Thoracic aorta (tissue), 2 donors: ENCODE results near the gene ABCD1. TPM values are rescaled to one million over a fixed set of nuclear protein-coding genes. Genes with fewer than 3 reads are reported as not detected.

Source experiments
- ATAC-seq: fragments of 150-250 bp; one replicate; pipeline ENCODE4 v1.8.0; 2017; ENCODE audit warnings: low read depth; ENCODE audit not compliant: insufficient number of reproducible peaks, low FRiP score
- DNase-seq: peaks from one replicate; pipeline ENCODE4 v3.0.0-alpha.2; 2020; ENCODE audit warnings: low spot score
- H3K27ac ChIP-seq, 2 donors: fragments of 200-600 bp; sonication (generic); 1 replicate in 1 of 2; 2 replicates in 1 of 2; pipeline ENCODE4 v1.5.1; 2016; ENCODE audit warnings: mild to moderate bottlenecking in 2 of 2, moderate library complexity in 2 of 2
- H3K27me3 ChIP-seq: fragments of 200-600 bp; sonication (generic); replicated peaks from 2 replicates; pipeline ENCODE4 v1.6.0; 2016; ENCODE audit warnings: mild to moderate bottlenecking; ENCODE audit not compliant: insufficient read depth
- H3K36me3 ChIP-seq: fragments of 200-600 bp; sonication (generic); one replicate; pipeline ENCODE4 v1.5.1; 2016
- H3K4me1 ChIP-seq, 2 donors: fragments of 200-600 bp; sonication (generic); 1 replicate in 1 of 2; 2 replicates in 1 of 2; pipeline versions ENCODE4 v1.5.1 to v1.6.0; 2016; ENCODE audit warnings: low read depth in 2 of 2, mild to moderate bottlenecking in 1 of 2; ENCODE audit not compliant: control insufficient read depth in 1 of 2
- H3K4me3 ChIP-seq: fragments of 200-600 bp; sonication (generic); 2 replicates; pipeline ENCODE4 v1.5.1; 2016; ENCODE audit warnings: mild to moderate bottlenecking
- H3K9me3 ChIP-seq: fragments of 200-600 bp; sonication (generic); 2 replicates; pipeline ENCODE4 v1.5.1; 2016
- CTCF ChIP-seq: fragments of 200-600 bp; sonication (generic); IDR thresholded peaks from one replicate; pipeline ENCODE4 v1.5.1; 2019; ENCODE audit warnings: antibody characterized with exemption
- total RNA-seq, 2 donors: library from RNA; depleted of rRNA; stranded (reverse); fragments of >200 nt; gene quantifications; one replicate each; pipeline versions ENCODE4 v1.1.0 to v1.2.3, GENCODE V29; 2016

Gene ABCD1
- total RNA-seq, 2 donors from 2014 or later, result 24.3 to 40.6 TPM

GRCh38 chrX:153773741-153774575 lies 49.3 kb downstream of the ABCD1 start:
- no peak overlapping the region for H3K27ac ChIP-seq
- no peaks in the 10 kb centered on the region for H3K36me3 ChIP-seq

GRCh38 chrX:153774576-153775292 lies 50.1 kb downstream of the ABCD1 start:
- TF ChIP-seq CTCF, result no peak
- H3K27me3 ChIP-seq, result no peaks in the 10 kb centered on the region
- no peaks in the 10 kb centered on the region for H3K36me3 ChIP-seq
- no peaks in the 10 kb centered on the region for H3K9me3 ChIP-seq
- no peak for ATAC-seq
- H3K27ac ChIP-seq, result no peak overlapping the region
- H3K4me3 ChIP-seq, result no peak overlapping the region
- no peak for DNase-seq
- H3K4me1 ChIP-seq, result no peaks in the 10 kb centered on the region

More at GRCh38 chrX:153773741-153774575, 49.3 kb downstream of the ABCD1 start:
- Histone ChIP-seq H3K4me3 (no peak overlapping the region), H3K9me3 (no peaks in the 10 kb centered on the region), H3K4me1 (no peaks in the 10 kb centered on the region), H3K27me3 (no peaks in the 10 kb centered on the region)
- DNase-seq (no peak), ATAC-seq (no peak)
- no peak for TF ChIP-seq CTCF

DNA sequence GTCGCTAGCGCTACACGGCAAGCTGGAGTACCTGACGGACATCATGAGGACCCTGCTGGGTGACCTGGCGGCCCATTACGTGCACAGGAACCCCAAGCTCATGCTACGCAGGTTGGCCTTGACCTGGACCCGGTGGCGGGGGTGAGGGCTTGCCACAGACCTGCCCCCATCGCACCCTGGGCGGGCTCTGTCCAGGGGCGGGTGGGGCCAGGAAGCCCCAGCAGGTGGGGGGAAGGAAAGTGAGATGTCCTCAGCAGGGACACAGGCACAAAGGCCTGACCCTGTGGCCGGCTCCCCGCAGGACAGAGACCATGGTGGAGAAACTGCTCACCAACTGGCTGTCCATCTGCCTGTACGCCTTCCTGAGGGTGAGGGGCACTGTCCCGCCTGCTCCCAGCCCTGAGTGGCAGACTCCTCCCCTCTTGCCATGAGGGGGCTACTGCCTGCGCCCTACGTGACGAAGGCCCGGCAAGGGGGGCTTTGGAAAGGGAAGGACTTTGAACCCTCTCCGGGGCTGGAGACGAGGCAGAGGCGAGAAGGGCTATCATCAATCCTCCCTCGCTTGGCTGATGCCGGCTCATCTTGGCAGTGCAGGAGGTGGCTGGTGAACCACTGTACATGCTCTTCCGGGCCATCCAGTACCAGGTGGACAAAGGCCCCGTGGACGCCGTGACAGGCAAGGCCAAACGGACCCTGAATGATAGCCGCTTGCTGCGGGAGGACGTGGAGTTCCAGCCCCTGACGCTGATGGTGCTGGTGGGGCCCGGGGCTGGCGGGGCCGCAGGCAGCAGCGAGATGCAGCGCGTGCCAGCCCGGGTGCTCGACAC lies 50.9 kb downstream of the ABCD1 start:
- peaks cover 0 to 5% of the 10 kb centered on the region in 2 donors for H3K4me1 ChIP-seq
- no peak overlapping the region for H3K27ac ChIP-seq
- DNase-seq, result no peak
- ATAC-seq, result no peak
- no peaks in the 10 kb centered on the region for H3K9me3 ChIP-seq
- H3K36me3 ChIP-seq, result no peaks in the 10 kb centered on the region
- H3K4me3 ChIP-seq, result no peak overlapping the region
- no peak for TF ChIP-seq CTCF
- no peaks in the 10 kb centered on the region for H3K27me3 ChIP-seq

DNA sequence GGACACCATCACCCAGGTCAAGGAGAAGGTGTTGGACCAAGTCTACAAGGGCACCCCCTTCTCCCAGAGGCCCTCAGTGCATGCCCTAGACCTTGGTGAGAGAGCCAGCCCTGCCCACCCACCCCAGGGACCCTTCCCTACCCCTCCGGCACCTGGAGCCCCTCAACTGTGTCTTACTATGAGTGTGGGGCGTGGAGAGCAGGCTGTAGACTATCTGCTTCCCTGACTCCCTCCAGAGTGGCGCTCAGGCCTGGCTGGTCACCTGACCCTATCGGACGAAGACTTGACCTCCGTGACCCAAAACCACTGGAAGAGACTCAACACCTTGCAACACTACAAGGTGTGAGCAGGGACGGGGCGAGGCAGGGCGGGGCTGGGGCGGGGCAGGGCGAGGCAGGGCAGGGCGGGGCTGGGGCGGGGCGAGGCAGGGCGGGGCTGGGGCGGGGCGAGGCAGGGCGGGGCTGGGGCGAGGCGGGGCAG lies 51.5 kb downstream of the ABCD1 start:
- no peak for ATAC-seq
- Histone ChIP-seq H3K27me3 (no peaks in the 10 kb centered on the region), H3K36me3 (no peaks in the 10 kb centered on the region)

More for the DNA sequence above, 51.5 kb downstream of the ABCD1 start:
- H3K4me3 ChIP-seq, result no peak overlapping the region
- H3K27ac ChIP-seq, result no peak overlapping the region
- no peak for DNase-seq
- H3K4me1 ChIP-seq, result peaks cover 0 to 11% of the 10 kb centered on the region in 2 donors
- H3K9me3 ChIP-seq, result no peaks in the 10 kb centered on the region
- no peak for TF ChIP-seq CTCF
